HG03457 (cell line): Measurements from ENCODE around the gene RANBP3L.
"Not testable (repeated sequence)": the region's sequence is repeated elsewhere in the genome, so short reads cannot be mapped to it uniquely, and the experiment has no call there.

Experiments
- ATAC-seq: cut with Tn5 transposase; IDR thresholded peaks from one replicate; pipeline ENCODE4 v1.9.1; 2021; ENCODE audit warnings: moderate number of reproducible peaks; ENCODE audit not compliant: unreplicated experiment

RANBP3L gene, protein sequence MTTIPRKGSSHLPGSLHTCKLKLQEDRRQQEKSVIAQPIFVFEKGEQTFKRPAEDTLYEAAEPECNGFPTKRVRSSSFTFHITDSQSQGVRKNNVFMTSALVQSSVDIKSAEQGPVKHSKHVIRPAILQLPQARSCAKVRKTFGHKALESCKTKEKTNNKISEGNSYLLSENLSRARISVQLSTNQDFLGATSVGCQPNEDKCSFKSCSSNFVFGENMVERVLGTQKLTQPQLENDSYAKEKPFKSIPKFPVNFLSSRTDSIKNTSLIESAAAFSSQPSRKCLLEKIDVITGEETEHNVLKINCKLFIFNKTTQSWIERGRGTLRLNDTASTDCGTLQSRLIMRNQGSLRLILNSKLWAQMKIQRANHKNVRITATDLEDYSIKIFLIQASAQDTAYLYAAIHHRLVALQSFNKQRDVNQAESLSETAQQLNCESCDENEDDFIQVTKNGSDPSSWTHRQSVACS

DNA sequence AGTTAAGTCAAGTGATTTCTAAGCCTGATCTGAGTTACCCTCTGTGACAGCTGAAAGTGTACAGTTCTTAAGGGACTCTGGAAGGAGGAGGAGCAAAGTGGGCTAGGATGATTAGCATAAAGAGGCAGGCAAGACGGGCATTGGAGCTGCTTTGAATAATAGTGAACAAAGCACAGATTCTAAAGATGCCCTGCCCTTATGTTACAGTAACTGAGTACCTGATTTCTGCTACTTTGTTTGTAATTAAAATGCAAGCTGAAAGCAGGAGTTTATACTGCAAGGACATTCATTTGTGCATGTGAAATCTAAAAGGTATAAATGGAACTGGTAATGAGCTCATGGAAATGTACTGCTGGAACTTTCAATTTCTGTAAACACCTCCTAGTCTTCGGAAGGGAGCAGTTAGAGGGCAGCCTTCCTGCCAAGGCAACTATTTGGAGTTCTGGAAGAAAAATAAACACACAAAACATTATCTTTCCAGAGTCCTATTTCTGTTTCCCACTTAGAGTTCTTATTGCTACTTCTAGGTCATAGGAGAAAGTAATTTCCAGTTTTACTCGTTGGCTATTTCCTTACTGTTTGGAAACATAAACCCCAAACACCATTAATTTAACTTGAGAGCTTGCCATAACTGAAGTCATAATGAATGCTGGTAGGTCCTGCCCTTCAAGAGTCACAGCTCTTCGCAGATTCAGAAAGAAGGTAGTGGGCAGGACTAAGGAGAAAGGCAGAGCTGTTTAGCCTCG, at the start of gene RANBP3L:
TSS of gene RANBP3L (minus strand) at position 45 of the 746 bp plus-strand sequence. CDS start 486 bp downstream, outside the sequence.
- ATAC-seq = no peak

GRCh38 chr5:36346896-36347690, 45.4 kb upstream of the RANBP3L start:
- ATAC-seq = no peak

DNA sequence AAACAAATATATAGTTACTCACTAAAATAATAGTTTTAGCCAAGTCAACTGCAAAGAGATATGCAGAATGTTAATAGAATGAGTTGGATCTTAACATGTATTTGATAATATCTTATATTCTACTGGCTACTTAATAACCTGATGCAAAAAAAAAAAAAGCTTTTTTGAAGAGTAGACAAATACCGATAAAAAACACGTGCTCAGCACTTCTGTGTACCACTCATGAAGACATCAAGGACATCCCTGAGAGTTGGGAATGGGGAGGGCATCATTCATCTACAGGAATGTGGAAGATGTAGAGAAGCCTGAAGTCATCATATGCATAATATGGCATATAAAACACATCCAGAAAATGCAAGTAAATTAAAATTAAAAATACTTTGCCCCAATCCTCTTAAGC, 43.2 kb upstream of the RANBP3L start:
- no peak for ATAC-seq

DNA sequence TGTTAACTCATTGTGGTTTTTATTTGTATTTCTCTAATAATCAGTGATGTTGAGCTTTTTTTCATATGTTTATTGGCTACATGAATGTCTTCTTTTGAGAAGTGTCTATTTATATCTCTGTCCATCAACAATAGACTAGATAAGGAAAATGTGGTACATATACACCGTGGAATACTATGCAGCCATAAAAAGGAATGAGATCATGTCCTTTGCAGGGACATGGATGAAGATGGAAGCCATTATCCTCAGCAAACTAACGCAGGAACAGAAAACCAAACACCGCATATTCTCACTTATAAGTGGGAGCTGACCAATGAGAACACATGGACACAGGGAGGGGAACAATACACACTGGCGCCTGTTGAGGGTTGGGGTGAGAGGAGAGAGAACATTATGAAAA, 40.0 kb upstream of the RANBP3L start:
- not testable (repeated sequence) for ATAC-seq

DNA sequence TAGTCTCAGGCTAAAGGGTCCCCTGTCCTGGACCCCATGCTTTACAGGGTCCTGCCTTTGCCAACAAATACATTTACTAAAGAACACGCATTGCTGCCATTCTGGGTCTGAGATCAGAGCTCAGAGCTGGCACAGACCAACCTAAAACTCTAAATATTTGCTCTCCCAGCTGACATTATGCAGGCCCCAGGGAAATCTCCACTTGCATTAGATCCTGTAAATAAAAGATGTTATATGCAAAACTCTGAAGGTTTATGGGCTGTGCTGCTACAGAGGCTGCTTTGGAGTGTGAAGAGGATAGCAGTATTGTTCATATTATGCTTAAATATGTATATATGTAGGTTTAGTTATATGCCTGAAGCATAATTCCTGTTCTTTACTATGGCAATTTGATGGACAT, 35.9 kb upstream of the RANBP3L start:
- no peak for ATAC-seq

DNA sequence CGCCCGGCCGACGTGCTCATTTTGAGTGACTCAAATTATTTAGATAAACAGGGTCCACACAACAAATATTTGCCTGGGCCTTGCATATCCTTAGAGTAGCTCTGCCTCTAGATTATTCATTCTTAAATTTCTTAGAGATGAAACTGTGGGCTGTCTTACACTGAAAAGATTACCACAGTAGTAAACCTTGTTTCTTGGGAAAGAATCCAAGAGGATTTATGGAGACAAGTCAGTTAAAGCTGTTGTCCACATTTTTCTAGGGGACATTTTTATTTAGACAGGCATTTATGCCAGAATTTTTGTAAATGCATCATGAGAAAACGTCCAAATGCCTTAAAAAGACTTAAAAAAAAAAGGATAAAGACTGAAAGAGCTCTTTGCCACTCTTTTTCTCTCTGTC, 32.6 kb upstream of the RANBP3L start:
- no peak for ATAC-seq

DNA sequence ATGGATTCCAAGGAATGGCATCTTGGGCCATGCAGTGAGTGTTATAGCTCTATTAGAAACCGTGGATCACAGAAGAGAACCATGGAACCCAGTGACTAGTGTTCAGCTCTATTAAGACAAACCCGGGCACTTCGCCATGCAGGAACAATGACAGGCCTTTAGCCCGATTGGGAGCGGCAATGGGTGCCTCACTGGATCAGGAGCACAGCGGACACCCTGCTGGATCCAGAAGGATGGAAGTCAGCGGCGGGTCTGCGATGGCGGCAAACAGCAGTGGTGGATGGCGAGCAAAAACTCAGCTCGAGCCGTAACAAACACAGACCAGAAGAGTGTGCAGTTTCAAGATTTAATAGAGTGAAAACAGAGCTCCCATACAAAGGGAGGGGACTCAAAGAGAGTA, 31.0 kb upstream of the RANBP3L start:
- not testable (repeated sequence) for ATAC-seq

DNA sequence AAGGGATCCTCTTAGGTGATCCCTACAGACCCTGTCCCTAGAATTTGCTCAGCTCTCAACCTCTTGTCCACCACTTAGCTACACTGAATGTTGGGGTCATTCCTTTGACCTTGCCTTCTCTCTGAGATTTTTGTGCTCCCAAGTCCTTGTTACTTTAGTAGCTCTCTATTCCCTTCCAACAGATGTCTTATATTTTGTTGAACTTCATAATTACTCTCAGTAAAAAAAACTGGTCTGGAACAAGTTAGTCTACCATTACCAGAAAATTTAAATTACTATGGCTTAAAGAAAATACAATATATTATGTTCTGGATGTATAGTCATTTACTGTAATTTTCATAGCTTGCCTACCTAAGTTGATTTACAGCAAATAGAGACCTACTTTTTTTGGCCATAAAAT, 23.5 kb upstream of the RANBP3L start:
- no peak for ATAC-seq

DNA sequence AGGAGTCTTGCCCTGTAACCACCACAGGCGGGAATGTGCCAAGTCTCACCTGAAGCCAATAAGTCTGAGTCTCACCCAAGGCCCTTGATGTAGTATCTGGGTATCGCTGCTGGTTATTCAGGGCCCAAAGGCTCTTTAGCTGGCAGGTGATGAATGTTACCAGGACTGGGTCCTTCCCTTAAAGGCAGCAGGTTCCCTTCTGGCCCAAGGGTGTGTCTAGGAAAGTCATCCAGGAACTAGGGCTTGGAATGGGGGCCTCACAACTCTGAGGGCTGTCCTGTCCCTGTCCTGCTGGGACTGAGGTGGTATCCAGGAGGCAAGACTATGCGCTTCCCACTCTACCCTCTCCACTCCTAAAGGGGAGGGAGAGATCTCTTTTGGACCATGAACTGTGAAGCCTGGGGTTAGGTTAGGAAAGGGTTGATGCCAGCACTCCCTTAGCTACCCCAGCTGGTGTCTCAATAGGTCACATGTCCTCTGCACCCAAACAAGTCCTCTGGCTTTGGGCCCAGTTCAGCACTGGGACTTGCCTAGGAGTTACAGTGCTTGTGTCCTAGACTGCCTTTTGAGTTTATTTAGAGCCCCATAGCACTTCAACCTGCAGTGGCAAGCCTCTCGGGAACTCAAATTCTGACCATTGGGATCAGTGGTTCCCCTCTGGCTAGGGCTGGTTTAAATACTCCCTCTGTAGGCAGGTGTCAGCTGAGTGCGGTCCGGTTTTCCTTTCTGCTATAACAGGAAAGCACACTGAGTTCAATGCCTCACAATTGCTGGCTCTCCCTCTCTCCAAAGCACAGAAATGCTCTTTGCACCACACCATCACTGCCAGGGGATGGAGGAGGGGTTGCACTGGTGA, 22.5 kb upstream of the RANBP3L start:
- ATAC-seq = no peak

GRCh38 chr5:36312953-36313672, 11.4 kb upstream of the RANBP3L start:
- no peak for ATAC-seq

DNA sequence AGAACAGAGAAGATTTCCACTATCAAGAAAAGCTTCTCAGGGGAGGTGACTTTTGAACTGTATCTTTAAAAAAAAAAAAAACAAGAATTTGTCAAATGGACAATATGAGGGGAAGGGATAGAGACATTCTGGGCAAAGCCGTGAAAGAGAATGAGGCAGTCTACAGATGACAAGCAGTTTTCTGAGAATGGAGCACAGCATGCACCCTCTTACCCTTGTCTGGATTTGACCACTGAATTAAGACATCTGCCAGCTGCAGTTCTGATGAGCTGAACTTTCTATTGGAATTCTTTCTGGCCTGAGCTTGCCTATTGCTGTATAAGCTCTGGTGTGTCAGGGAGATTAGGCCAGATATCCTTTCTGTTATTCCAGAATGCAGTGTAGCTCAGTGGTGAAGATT, 10.3 kb upstream of the RANBP3L start:
- no peak for ATAC-seq

GRCh38 chr5:36310138-36310537, 8.4 kb upstream of the RANBP3L start:
- no peak for ATAC-seq

DNA sequence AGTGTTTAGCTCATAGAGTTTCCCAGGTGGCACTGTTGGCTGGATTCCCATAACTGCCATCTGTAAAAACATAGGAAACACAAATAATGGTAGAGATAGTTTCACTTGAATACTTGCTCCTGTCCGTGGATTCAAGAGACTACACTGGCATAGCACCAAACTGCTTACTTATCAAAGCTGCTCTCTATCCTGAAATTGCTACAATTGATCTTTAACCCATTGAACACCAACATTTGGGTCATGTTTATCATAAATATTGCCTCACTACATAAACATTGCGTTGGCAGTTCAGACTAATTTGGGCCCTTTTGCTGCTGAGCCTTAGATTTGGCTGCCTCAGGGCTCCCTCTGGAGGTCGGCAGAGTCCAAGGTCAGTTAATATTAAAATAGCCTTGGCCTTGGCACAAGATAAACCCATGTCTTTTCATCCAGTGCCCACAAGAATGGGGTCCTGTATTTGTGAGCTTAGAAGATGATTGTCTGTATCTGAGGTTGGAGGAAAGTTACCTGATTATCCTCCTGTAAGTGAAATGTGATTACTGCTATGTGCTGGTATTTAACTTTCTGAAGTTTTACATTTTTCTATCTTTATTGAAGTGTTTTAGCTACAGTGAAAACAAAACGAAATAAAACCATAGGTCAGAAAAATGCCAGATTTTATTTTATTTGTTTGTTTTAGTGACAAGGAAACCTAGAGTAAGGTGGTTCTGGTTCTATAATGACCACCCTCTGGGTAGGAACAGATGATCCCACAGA, 4.0 kb upstream of the RANBP3L start:
- no peak for ATAC-seq

DNA sequence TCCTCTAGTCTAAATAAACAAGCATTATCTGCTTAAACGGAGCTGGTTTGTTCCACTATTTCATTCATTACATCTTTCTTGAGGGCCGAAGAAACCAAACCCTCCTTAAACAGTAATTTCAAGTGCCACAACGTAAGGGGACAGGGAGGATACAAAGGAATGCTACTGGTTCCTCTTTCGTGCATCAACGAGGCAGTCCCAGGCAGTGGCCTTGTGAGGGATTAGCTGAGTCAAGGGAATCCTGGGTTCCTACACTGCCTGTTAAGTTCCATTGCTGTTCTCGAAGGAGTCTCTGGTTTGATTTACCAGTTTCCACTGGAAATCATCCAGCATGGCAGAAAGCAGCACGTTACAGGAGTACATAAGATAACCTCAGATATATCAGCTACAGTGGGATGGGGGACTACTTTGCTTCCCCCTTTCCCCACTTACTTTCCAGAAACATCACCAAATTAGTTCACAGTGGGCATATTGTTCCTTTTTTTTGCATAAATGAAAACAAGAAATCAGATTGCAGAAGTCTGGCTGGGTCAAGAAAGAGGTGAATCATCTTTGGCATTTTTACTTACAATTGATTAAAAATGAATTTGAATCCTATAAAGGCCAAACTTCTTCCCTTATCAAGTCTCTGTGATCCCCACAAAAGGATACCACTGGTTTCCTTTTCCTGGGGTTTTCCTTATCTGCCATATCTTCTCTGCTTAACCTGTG, 2.5 kb upstream of the RANBP3L start:
- ATAC-seq = no peak

DNA sequence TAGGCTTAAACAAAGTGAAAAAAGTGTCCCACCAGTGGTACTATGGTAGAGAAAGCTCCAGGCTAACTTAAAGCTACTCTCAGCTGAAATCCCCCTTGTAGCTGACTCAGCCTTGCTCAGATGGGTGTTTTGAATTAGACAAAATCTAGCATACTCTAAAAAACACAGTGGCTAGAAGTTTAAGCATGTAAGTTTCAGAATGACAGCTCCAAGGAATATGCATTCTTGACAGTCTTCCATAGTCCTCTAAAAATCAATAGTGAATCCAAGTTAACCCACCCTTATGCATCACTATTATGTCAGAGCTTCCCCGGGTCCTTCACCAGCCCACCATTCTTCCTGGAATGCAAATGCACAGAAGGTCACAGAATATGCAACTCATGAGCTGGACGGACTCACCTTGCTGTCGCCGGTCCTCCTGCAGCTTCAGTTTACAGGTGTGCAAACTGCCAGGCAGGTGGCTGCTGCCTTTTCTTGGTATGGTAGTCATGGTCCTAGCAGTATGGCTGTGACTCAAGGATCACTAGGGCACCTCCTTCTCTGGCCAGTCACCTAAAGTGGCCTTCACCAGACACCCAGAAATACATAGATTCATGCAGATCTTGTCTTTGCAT, 668 bp downstream of the RANBP3L start:
- no peak for ATAC-seq

- ATAC-seq = no peak
Measured at GRCh38 chr5:36300191-36300926, 1.3 kb downstream of the RANBP3L start.

- no peak for ATAC-seq
Measured at GRCh38 chr5:36298552-36298951, 3.1 kb downstream of the RANBP3L start.
